NCI-H1048 (cell line): ENCODE measurements around the gene FGFR4.
"Not testable (repeated sequence)": the region's sequence is repeated elsewhere in the genome, so short reads cannot be mapped to it uniquely, and the experiment has no call there.

ENCODE experiments used
- DNase-seq: peaks from one replicate; lab custom pipeline; 2025; lab: John Stamatoyannopoulos, UW

Gene FGFR4

GRCh38 chr5:177086654-177087397, at the start of gene FGFR4:
FGFR4 (plus strand) TSS chr5:177086915; CDS start chr5:177089603, 2,688 bp downstream.
- DNase-seq, result no peak

- no peak for DNase-seq
Observed at GRCh38 chr5:177036921-177037320, 49.8 kb upstream of the FGFR4 start.

- DNase-seq, result no peak
Observed at GRCh38 chr5:177040814-177041420, 45.8 kb upstream of the FGFR4 start.

- DNase-seq, result no peak
Observed at GRCh38 chr5:177041936-177042335, 44.8 kb upstream of the FGFR4 start.

GRCh38 chr5:177043114-177043513, 43.6 kb upstream of the FGFR4 start:
- no peak for DNase-seq

GRCh38 chr5:177043958-177044357, 42.8 kb upstream of the FGFR4 start:
- DNase-seq, result no peak

- no peak for DNase-seq
Observed at GRCh38 chr5:177044641-177045040, 42.1 kb upstream of the FGFR4 start.

- DNase-seq, result no peak
Observed at GRCh38 chr5:177045631-177046030, 41.1 kb upstream of the FGFR4 start.

- not testable (repeated sequence) for DNase-seq
Observed at GRCh38 chr5:177048531-177048930, 38.2 kb upstream of the FGFR4 start.

GRCh38 chr5:177049285-177049684, 37.4 kb upstream of the FGFR4 start:
- DNase-seq, result no peak

- no peak for DNase-seq
Observed at GRCh38 chr5:177064500-177065277, 22.0 kb upstream of the FGFR4 start.

- no peak for DNase-seq
Observed at GRCh38 chr5:177065491-177065890, 21.2 kb upstream of the FGFR4 start.

- no peak for DNase-seq
Observed at GRCh38 chr5:177066224-177066623, 20.5 kb upstream of the FGFR4 start.

GRCh38 chr5:177067503-177067902, 19.2 kb upstream of the FGFR4 start:
- no peak for DNase-seq

- DNase-seq, result no peak
Observed at GRCh38 chr5:177070536-177071191, 16.1 kb upstream of the FGFR4 start.

- peak; percentile 35 for DNase-seq
Observed at GRCh38 chr5:177071666-177072385, 14.9 kb upstream of the FGFR4 start.

GRCh38 chr5:177077335-177077734, 9.4 kb upstream of the FGFR4 start:
- DNase-seq, result no peak

GRCh38 chr5:177079606-177080005, 7.1 kb upstream of the FGFR4 start:
- DNase-seq, result no peak

- DNase-seq, result no peak
Observed at GRCh38 chr5:177080265-177080664, 6.5 kb upstream of the FGFR4 start.

- no peak for DNase-seq
Observed at GRCh38 chr5:177081859-177082258, 4.9 kb upstream of the FGFR4 start.

GRCh38 chr5:177083357-177083756, 3.4 kb upstream of the FGFR4 start:
- DNase-seq, result no peak

GRCh38 chr5:177084175-177084574, 2.5 kb upstream of the FGFR4 start:
- DNase-seq, result no peak
